Bone marrow (tissue), 2 donors: ENCODE data around the gene GIT1.
A peak's percentile ranks its signal among the peaks of the same experiment; 100 is the strongest.

Experiments
- DNase-seq, 2 donors: peaks; one replicate each; lab custom pipeline; 2025; lab: John Stamatoyannopoulos, UW

GIT1 gene

DNA sequence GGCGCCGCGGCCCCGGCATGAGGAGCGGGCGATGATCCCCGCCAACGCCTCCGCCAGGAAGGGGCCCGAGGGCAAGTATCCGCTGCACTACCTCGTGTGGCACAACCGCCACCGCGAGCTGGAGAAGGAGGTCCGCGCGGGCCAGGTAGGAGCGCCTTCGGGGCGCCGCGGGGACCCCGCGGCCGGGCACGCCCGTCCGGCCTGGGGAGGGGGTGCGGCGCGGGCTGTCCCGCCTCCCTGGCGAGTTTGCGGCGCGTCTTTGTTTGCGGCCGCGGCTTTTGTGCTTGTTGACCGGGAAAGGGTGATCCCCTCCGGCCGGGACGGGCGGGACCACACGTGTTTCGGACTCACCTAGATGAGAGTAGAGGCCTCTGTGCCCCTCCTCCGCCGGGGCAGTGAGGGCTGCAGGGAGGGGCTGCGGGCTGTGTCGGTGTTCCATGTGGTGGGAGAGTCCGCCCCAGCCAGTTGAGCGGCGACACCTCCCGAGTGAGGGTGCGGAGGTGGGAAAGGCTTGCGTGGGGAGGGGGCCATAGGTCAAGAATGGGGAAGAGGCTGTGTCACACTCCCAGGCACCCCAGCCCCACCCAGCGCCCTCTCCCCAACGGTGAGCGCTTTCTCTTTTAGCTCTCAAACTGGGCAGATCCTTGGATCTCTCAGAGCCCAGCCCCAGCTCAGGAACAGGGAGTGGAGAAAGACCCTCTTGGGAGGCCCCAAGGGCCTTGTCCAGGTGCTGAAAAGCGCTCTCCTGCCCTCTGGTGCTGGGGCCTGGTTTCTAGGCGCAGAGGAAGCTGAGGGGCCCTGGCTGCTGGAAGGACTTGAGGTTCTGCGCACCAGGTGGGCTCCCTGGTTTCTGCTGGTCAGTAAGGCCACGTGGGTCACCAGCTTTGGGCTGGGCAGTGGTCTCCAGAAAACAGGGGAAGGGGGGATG lies 4.4 kb upstream of the GIT1 start:
- DNase-seq = no peak

DNA sequence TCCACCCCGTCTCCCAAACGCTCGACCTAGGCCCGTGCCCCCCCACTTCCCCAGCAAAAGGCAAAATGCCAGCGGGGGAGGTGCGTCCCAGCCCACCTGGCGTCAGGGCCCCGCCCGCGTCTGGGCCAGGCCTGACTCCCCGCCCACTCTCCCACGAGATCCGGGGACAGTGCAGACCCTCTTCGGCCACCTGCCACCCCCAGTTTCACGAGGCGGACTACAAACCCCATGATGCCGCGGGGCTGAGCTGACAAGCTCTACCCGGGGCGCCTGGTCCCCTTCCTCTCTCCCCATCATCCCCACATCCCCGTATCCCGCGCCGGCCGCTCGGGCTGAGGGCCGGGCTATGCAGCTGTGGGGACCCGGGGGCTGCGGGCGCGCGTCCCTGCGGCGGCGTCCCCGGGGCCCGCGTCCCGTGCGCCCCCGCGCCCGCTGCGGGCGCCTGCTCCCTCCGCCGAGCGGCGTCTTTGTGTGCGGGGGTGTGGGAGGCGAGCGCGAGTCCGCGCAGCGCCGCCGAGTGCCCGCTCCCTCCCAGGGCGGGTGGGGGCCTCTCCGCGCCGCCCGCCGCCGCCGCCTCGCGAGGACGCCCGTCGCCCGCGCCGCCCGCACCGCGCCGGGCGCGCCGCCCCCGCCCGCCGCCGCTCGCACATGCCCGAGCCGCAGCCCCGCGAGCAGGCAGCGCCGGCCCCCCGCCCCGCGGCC lies 3.6 kb upstream of the GIT1 start, which contains the start of gene ANKRD13B:
ANKRD13B (plus strand) TSS at position 283 of the 702 bp plus-strand sequence. CDS start 490 bp downstream, outside the sequence.
- no peak for DNase-seq

DNA sequence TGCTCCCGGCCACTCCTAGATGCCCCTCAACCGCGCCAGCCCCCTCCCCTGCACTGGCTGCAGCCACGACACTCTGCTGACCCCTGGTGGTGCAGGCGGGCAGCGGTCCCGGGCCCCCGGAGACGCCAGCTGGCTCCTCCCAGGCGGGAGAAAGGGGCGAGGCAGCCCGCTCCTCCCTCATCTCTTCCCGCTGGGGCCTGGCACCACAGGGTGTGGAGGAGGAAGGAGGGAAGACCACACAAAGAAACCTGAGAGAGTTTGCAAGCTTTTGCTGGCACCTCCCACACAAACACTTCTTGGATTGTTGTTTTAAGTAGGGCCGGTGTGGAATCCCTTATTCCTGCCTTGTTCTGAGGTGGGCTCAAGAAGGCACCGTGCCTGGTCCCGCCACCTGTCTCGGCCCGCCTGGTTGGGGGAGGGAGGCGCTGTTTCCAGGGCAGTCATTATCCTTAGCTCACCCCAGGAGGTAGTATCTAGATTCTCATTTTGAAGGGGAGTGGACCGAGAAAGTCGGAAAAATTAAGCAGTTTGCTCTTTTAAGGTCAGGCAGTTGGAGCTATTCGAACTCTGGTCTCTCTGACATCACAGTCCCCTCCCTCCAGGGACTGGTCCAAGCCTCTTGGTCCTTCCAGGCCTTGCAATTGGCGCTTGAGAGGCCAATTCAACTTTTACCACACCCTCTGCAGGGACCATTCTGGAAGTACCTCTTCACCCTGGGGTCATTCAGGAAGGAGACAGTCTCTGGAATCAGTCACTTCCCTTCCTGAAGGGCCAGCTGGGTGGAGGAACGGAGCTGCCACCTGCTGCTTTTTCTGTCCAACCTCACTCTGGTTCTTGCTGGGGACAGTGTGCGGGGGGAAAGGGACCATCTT lies 2.5 kb upstream of the GIT1 start:
- peak; percentile 26 to 51 for DNase-seq

DNA sequence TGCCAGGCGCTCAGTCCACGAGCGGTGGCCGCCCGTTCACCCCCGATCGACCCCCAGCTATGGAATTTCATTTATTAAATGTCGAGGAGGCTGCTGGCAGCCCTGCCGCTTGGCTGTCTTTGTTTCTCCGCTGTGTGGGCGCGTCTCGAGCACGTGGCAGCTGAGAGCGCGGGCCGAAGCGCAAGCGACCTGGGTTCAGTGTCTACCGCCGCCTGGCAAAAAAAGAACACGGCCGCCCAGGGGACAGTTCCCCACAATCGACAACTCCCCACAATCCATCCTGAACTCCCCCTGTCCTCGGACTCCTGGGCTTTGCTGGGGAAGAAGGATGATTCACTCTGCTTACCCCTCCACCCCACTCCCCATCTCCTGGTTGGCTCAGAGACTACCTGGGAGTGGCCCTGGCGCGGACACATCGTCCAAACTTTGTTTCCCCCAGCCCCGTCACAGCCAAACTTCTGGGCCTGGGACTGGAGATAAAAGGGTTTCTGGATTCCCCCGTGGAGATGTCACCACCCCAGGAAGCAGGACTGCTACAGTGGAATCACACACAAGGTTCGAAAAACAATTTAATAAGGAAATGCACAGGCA lies 1.8 kb upstream of the GIT1 start:
- DNase-seq = no peak

DNA sequence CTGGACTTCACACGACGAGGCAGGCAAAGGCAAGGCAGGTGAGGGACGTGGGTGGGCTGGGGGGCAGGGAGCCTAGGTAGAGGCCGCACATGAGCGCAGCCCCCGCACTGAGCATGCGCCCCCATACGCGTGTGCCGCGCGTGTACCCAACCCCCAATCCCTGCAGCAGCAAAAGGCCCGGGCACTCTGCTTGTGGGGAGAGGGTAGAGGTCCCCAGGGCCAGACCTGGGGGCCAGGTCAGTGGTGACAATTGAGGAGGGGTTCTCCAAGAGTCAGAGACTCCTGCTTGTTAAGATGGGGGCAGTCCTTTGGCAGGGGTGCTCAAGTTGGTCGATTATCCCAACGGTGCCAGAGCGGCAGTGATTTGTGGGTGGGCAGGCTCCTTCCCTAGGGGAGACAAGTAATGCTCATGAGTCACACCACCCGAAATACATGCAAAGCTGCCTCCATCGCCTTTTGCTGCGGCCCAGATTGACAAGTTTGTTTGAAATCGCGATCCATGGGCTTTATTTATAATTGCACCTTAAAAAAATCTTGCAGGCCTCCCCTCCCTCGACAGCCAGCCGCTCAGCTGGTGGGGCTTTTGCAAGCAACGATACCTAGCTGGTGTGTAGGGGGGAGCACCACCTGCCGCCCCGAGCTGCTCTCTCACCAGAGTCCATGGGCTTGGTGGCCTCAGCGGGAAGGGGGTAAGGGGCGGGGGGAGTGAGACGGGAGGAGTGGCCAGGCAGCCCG lies 1.1 kb upstream of the GIT1 start:
- DNase-seq = no peak

DNA sequence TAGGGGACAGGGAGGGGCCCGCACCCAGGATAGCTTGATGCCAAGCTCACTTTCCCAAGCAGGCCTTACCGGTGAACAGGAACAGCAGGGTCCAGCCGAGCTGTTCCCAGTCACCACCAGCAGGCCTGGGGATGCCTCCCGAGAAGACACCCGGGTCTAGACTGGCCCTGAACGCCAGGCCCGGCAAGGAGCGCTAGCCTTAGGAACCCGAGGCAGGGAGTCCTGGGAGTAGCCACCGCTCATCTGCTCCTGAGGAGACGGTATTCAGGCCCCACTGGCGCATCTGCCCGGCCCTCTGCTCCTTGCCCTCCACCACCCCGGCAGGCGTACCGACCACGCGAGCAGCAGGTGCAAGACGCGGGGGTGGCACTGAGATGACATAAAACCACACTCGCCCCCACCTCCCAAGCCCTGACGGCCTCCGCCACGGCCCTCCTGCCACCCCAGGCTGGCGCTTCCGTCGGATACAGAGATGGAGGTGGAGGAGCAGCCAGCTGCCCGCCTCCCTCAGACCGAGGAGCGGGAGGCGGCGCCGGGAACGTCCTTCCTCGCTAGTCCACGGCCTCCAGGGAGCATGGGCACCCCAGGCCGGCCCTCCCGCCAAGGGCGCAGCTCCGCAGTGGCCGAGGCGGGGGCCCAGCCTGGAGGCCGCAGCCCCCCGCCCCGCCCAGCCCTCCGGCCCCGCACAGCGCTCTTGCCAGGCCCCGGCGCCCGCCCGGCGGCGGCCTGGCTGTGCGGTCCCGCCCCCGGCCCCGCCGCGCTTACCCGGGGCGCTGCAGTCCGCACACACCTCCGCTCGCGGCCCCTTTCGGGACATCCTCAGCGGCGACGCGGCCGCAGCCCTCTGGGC lies 661 bp downstream of the GIT1 start:
- no peak for DNase-seq

DNA sequence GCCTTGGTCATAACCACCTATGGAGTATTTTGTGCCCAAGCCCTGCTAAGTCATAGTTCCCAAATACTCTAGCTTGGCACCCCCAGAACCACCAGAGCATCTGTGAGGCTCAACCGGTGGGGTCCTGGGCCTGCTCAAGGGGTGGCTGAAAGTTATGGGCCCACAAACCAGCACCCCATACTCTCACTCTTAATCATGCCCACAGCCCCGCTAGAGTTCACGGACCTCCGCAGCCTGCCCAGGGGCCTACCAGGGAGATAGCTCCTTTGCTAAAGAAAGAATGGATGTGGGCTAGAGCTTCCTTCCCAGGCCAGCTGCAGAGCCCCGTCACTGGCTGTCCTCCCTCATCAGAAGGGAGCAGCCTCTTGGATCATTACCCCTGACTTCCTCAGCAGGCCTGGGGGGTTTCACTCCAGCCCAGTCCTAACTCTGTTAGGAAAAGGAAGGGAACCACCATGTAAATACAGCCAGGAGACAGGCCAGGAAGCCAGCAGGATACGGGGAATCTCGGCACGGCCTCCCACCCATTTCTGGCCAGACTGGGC lies 1.4 kb downstream of the GIT1 start:
- DNase-seq = no peak

DNA sequence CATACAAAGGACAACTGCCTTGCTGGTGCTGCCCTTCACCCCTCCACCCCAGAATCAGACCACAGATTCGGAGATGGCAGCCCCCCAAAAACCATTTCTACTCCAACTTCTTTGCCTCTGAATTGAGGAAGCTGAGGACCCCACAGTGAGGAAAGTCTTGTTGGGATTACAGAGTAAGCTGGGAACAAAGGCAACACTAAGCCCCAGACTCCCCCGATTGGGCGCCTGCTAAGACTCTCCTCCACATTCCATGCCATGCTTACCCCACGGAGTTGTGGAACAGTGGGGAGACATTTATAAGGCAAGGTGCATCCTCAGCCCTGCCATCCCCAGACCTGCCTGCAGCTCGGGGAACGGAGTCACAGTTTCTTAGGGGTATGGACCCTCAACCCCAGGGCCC lies 1.9 kb downstream of the GIT1 start:
- no peak for DNase-seq

DNA sequence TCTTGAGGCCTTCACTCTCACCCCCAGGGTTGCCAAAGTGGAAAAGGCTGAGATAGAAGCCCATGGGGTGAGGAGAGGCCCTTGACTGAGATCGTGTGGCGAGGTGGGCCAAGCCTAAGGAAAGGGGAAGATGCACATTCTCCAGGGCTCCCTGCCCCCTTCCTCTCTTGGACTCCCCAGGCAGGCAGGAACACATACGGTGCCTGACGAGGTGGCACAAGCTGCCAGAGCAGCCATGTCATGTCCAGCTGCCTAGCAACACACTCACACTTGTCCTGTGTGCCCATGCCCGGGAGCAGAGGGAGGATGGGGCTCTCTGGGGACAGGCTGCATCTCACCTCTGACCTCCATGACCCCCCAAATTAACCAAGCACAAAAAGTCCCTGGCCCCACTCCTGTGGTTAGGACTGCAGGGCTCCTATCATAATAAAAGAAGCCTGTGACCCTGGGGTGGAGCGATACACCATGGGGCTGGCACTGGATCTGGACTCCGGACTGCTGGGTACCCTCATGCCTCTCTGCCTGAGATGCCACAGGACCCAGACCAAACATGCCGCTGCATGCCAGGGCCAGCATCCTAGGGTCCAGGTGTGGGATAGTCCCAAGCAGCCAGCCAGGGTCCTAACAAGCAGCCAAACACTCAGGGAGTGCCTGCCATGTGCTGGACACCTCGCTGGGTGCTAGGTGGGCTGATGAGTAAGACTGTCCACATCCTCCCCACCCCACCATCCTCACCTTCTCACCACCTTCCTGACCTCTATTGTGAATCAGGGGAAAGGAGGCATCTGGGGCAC lies 2.6 kb downstream of the GIT1 start:
- no peak for DNase-seq

DNA sequence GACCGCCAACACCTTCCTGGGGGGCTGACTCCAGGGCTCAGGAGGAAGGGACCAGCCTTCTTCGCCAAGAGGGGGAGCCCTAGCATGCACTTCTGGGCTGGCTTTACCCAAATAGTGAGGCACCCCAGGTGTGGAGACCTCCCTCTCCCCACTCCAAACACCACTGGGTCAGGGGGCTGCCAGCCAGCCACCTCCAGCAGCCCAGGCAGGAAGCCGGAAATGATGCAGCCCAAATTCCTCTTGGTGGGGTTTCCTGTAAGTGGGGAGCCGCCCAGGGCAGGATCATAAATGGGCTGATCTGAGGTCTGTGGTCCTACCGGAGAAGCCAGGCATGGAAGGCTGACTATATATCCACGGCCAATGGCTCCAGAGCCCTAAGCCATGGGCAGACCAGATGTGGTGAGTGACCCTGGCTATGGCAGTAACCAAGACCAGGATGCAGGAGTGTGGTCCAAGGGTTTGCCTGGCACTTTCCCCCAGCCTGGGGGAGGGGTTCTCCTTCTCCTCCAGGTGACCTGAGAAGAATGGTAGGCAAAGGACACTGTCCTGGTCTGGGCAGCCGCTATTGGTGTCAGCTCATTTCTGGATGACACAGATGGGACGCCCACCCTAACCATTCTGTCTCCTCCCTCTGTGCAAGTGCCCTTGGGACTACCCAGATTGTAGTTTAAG lies 4.2 kb downstream of the GIT1 start:
- DNase-seq = no peak

DNA sequence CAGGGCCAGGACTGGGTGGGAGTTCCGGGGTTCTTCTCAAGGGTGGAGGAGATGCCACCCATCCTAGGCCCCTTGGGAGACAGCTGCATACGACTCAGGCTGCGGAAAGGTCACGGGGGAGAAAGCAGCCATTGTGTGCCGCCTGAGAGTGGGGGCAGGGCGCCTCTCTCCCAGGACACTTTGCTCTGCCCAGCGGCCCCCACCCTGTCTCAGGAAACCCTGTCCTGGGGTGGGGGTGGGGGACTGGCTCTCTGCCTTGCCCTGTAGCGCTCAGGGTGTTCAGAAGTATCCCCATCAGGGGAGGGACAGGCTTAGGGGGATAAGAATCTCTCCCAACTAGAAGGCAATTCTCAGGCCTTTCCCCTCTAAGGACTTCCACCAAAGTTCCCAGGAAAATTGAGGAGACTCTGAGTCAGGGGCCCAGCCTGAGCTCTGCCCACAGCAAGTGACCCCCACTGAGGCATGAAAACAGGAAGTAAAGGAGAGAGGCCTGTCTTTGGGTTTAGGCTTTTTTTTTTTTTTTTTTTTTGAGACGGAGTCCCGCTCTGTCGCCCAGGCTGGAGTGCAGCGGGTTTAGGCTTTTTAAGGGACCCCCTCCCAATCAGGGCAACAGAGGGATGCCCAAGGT lies 4.9 kb downstream of the GIT1 start:
- DNase-seq = no peak

DNA sequence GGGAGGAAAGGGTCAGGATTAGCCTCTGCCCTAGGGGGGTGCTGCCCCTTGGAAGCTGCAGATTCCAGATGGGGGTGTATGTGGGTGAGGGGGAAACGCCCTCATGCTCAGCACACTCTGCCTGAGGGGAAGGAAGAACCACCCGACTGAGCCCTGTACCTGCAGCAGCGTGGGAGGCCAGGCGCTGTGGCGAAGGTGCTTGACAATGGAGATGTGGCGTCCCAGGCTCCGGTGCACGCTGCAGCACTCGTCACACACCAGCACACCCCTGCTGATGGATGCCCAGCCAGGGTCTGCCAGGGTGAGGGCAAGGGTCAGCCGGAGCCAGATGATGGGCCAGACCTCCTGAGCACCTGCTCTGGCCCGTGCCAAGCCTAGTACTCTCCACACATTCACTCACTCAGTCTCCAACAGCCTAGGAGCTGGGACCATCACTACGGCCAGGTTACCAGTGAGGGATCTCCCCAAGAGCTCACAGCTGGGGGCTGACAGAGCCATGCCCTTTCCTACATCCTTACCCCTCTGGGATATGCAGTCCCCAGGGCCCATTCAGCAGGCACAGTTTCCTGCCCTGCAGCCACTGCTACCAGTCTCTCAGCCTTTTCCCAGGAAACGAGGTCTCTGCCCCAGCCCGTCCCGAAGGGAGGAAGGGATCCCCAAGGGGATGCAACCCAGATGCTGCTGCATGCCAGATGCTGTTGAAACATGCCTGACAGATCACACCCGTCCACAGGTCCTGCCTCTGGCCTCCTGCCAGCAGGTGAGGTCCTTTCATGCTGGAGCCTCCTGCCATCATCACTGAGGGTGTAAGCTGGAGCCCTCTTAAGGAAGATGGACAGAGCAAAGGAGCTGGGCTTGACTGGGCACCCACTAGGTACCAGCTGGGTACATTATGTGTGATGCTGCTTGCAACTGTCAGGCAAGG lies 5.9 kb downstream of the GIT1 start:
- DNase-seq = no peak

DNA sequence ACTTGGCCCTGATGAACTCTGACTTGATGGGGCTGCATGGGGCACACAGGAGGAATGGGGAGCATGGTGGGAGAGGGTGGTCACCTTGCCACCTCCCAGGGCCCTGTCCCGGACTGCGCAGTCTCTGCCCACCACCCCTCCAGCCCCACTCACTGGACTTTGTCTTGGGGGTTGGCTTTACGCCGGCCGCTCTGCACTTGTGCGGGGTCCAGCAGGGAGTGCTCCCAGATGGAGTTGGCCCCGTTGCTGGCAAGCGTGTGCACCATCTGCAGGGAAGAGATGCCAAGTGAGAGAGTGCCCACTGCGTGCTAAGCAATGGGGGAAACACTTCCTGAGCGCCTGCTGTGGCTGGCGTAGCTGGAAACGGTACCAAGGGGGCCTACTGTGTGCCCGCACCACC lies 6.7 kb downstream of the GIT1 start:
- DNase-seq = no peak

DNA sequence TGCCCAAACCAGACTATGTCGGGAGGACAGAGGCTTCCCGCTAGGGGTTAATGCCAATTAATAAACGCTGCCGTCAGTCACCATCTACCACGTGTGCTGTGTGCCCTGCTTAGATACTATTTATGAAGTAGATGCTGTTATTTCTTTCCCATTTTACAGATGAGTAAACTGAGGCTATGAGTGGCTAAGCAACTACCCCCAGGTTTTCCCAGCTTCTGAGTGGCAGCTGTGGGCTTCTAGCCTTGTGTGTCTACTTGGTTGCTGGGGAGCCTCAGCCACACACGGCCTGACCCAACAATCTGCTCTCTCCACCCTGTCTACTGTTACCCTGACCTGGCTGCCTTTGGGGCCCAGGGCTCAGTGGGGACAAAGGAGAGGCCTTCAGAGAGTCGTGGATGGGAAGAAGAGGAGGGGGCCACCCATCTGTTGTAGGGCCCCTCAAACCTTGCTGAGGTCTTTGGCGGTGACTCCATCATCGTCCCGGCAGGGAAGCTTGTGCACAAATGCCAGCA lies 7.1 kb downstream of the GIT1 start:
- DNase-seq = no peak

DNA sequence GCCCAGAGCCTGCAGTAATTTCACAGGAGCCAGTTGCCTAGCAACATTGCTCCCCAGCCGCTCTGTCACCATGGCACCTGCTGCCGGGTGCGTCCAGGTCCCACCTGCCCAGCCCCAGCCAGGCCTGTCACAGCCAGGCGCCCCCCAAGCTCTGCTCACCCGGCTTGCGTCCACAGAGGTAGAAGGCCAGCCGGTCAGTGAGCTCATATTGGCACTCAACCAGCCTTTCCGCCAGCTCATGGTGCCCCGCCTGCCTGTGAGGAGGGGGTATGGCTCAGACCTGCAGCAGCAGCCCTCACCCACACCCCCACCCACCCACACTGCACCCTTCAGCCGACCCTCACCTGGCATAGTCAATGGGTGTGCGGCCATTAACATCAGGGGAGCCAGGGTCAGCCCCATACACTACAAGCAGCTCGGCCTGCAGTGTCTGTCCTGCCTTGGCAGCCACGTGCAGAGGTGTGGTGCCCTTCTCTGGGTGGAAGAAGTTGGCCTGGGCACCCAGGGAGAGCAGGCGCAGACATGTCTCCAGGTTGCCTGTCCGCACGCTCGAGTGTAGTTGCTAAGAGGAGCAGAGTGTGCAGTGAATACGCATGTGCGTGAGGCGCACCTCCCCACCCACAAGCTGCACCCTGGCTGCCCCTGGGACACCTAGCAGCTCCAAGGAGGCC lies 7.7 kb downstream of the GIT1 start:
- no peak for DNase-seq
